Measurements from ENCODE around the gene ANAPC13.

DNA sequence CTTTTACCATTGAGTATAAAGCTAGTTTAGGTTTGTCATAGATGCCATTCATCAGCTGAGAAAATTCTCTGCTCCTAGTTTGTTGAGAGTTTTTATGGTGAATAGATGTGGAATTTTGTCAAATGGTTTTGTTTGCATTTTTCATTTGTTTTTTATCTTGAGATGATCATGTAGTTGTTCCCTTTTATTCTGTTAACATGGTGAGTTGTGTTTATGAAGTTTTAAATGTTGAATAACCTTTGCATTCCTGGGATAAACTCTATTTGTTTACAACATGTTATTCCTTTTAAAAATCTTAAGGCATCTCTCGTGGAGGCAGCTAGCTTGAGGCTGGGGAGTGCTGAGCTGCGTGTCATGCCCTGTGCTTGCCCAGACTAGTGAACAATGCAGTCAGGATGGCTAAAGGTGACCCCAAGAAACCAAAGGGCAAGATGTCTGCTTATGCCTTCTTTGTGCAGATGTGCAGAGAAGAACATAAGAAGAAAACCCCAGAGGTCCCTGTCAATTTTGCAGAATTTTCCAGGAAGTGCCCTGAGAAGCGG lies 48.5 kb downstream of the ANAPC13 start:
- TF ChIP-seq CTCF (IDR thresholded peaks at IDR 0.05; ENCODE audit: low read length) (no peak), EZH2 (optimal IDR thresholded peaks at IDR 0.05; ENCODE audit: low read depth, low read length) (no peak)
